Large intestine (tissue), 3 donors: ENCODE results near the gene ALG12. TPM values are rescaled to one million over a fixed set of nuclear protein-coding genes. Genes with fewer than 3 reads are reported as not detected.
"Not testable (repeated sequence)": the region's sequence is repeated elsewhere in the genome, so short reads cannot be mapped to it uniquely, and the experiment has no call there.

Source experiments
- DNase-seq, 2 donors: peaks; one replicate each; pipeline versions ENCODE4 v3.0.0 to v3.0.0-alpha.2; 2013
- H3K27ac ChIP-seq: one replicate; pipeline ENCODE4 v1.5.1; 2013; ENCODE audit warnings: low read length
- H3K27me3 ChIP-seq: 2 replicates; pipeline ENCODE4 v1.6.1; 2013; ENCODE audit warnings: low read length; ENCODE audit not compliant: control insufficient read depth, insufficient read depth
- H3K36me3 ChIP-seq: 2 replicates; pipeline ENCODE4 v1.6.1; 2013; ENCODE audit warnings: low read length; ENCODE audit not compliant: control insufficient read depth, insufficient read depth
- H3K4me1 ChIP-seq: one replicate; pipeline ENCODE4 v1.6.1; 2013; ENCODE audit warnings: low read length; ENCODE audit not compliant: control insufficient read depth, insufficient read depth
- H3K4me3 ChIP-seq: one replicate; pipeline ENCODE4 v1.5.1; 2013; ENCODE audit warnings: low read length
- H3K9me3 ChIP-seq: one replicate; pipeline ENCODE4 v1.6.1; 2013; ENCODE audit warnings: mild to moderate bottlenecking, low read depth, low read length, moderate library complexity; ENCODE audit not compliant: control insufficient read depth
- WGBS: methylation state at CpG from one replicate; pipeline ENCODE4 v1.1.5; 2013; ENCODE audit warnings: low lambda C conversion rate; ENCODE audit not compliant: insufficient coverage; 5-methylcytosine and 5-hydroxymethylcytosine counted together
- polyA plus RNA-seq: library from polyadenylated mRNA; unstranded; fragments of 120-200 nt; gene quantifications from one replicate; pipeline ENCODE4 v1.2.1, GENCODE V29; 2013

Gene ALG12
- polyA plus RNA-seq, 1 donor = 27.8 TPM

GRCh38 chr22:49951000-49951677, 32.9 kb upstream of the ALG12 start:
- Histone ChIP-seq H3K9me3 (no peaks in the 10 kb centered on the region), H3K27me3 (no peaks in the 10 kb centered on the region), H3K36me3 (no peaks in the 10 kb centered on the region), H3K4me1 (peaks cover 85% of the 10 kb centered on the region), H3K27ac (peak overlapping the region; percentile 95), H3K4me3 (no peak overlapping the region)
- WGBS = 52% methylated on average over 2 of the region's 28 CpGs
- peak; percentile 93 to 97 for DNase-seq

- no peak overlapping the region for H3K4me3 ChIP-seq
- peaks cover 82% of the 10 kb centered on the region for H3K4me1 ChIP-seq
- WGBS = no CpG with 5 or more reads among the region's 18 CpGs
- no peaks in the 10 kb centered on the region for H3K36me3 ChIP-seq
- H3K27me3 ChIP-seq = no peaks in the 10 kb centered on the region
- peak in 1 of 2 donors; percentile 61 for DNase-seq
- H3K27ac ChIP-seq = peak overlapping the region; percentile 95
- H3K9me3 ChIP-seq = no peaks in the 10 kb centered on the region
These were observed 32.3 kb upstream of the ALG12 start for GRCh38 chr22:49950396-49950994.

- no CpG with 5 or more reads among the region's 11 CpGs for WGBS
These were observed 31.7 kb upstream of the ALG12 start for GRCh38 chr22:49949914-49950292.

GRCh38 chr22:49948958-49949913, 31.0 kb upstream of the ALG12 start:
- H3K4me3 ChIP-seq = peak overlapping the region; percentile 38
- H3K9me3 ChIP-seq = no peaks in the 10 kb centered on the region
- WGBS = no CpG with 5 or more reads among the region's 42 CpGs
- H3K27me3 ChIP-seq = no peaks in the 10 kb centered on the region
- peak; percentile 89 to 93 for DNase-seq
- H3K27ac ChIP-seq = peak overlapping the region; percentile 96
- H3K36me3 ChIP-seq = no peaks in the 10 kb centered on the region
- peaks cover 74% of the 10 kb centered on the region for H3K4me1 ChIP-seq

More at GRCh38 chr22:49949914-49950292, 31.7 kb upstream of the ALG12 start:
- Histone ChIP-seq H3K9me3 (no peaks in the 10 kb centered on the region), H3K4me1 (peaks cover 78% of the 10 kb centered on the region), H3K27ac (peak overlapping the region; percentile 96), H3K27me3 (no peaks in the 10 kb centered on the region), H3K36me3 (no peaks in the 10 kb centered on the region), H3K4me3 (no peak overlapping the region)
- DNase-seq = peak in 1 of 2 donors; percentile 63

GRCh38 chr22:49948116-49948957, 30.1 kb upstream of the ALG12 start:
- Histone ChIP-seq H3K9me3 (no peaks in the 10 kb centered on the region), H3K27ac (peak overlapping the region; percentile 96), H3K4me3 (peak overlapping the region; percentile 38), H3K36me3 (no peaks in the 10 kb centered on the region), H3K4me1 (peaks cover 67% of the 10 kb centered on the region), H3K27me3 (no peaks in the 10 kb centered on the region)
- no CpG with 5 or more reads among the region's 23 CpGs for WGBS
- DNase-seq = peak in 1 of 2 donors; percentile 75

- WGBS = no CpG with 5 or more reads among the region's 6 CpGs
- H3K4me1 ChIP-seq = peaks cover 57% of the 10 kb centered on the region
- no peaks in the 10 kb centered on the region for H3K9me3 ChIP-seq
- H3K4me3 ChIP-seq = no peak overlapping the region
- H3K36me3 ChIP-seq = no peaks in the 10 kb centered on the region
- DNase-seq = no peak
- no peaks in the 10 kb centered on the region for H3K27me3 ChIP-seq
- peak overlapping the region; percentile 96 for H3K27ac ChIP-seq
These were observed 29.0 kb upstream of the ALG12 start for GRCh38 chr22:49947296-49947622.

- H3K9me3 ChIP-seq = no peaks in the 10 kb centered on the region
- peaks cover 52% of the 10 kb centered on the region for H3K4me1 ChIP-seq
- DNase-seq = peak in 1 of 2 donors; percentile 82
- no CpG with 5 or more reads among the region's 17 CpGs for WGBS
- no peaks in the 10 kb centered on the region for H3K36me3 ChIP-seq
- peak overlapping the region; percentile 96 for H3K27ac ChIP-seq
- H3K27me3 ChIP-seq = no peaks in the 10 kb centered on the region
- no peak overlapping the region for H3K4me3 ChIP-seq
These were observed 28.5 kb upstream of the ALG12 start for GRCh38 chr22:49946612-49947295.

GRCh38 chr22:49945042-49945794, 27.0 kb upstream of the ALG12 start:
- no CpG with 5 or more reads among the region's 17 CpGs for WGBS
- not testable (repeated sequence) for H3K9me3 ChIP-seq, H3K27me3 ChIP-seq, DNase-seq, H3K36me3 ChIP-seq, H3K27ac ChIP-seq, H3K4me3 ChIP-seq
- H3K4me1 ChIP-seq = peaks cover 38% of the 10 kb centered on the region

- WGBS = no CpG with 5 or more reads among the region's 13 CpGs
- Histone ChIP-seq H3K27ac (no peak overlapping the region), H3K27me3 (no peaks in the 10 kb centered on the region), H3K9me3 (no peaks in the 10 kb centered on the region), H3K4me1 (peaks cover 31% of the 10 kb centered on the region), H3K36me3 (no peaks in the 10 kb centered on the region), H3K4me3 (no peak overlapping the region)
- no peak for DNase-seq
These were observed 26.2 kb upstream of the ALG12 start for GRCh38 chr22:49944399-49944891.
